Tibial nerve (tissue), 4 donors: ENCODE results near the gene ABHD5.

Experiments
- EP300 ChIP-seq, 2 donors: sonication (generic); formaldehyde crosslinking; IDR thresholded peaks; one replicate each; pipeline ENCODE4 v1.6.1; 2017; ENCODE audit warnings: antibody characterized with exemption in 2 of 2, mild to moderate bottlenecking in 1 of 2
- POLR2A ChIP-seq, 2 donors: fragments of 450-650 bp; IDR thresholded peaks; one replicate each; pipeline ENCODE4 v1.6.1; 2017; ENCODE audit warnings: antibody characterized with exemption in 2 of 2, mild to moderate bottlenecking in 2 of 2, moderate library complexity in 2 of 2
- TF ChIP-seq, protein P1 (sequence below), 5 experiments: fragments of 200-600 bp in 3 of 5; fragments of 450-650 bp in 2 of 5; sonication (generic) in 3 of 5; IDR thresholded peaks; one replicate each; pipeline ENCODE4 v1.5.1; 2016 to 2019; ENCODE audit warnings: antibody characterized with exemption in 5 of 5, mild to moderate bottlenecking in 3 of 5, moderate library complexity in 2 of 5

DNA sequence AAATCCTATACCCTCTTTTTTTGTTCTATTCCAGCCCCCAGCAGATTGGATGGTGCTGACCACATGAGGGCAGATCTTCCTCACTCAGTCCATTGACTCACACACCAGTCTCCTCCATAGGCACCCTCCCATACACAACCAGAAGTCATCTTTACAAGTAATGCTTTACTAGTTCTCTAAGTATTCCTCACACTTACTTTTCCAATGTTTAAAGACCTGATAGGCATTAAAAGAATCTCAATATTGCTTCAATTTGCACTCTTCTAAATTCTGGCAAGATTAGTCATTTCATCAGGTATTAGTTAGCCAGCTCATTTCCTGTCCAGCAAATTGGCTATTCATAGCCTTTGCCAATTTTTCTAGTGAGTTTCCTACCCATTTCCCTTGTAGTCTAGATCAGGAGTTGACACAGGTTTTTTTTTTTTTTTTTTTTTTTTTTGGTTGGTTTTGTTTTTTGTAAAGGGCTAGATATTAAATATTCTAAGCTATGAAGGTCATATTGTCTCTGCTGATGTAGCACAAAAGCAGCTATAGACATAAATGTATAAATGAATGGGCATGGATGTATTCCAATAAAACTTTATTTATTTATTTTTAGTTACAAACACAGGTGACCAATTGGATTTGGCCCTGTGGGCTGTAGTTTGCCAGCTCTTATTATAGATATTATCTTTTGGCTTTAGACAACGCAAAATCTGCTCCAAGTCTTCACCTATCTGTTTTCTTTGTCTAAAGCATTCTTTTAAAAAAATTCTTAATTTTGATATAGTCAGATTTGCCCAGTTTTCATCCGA, 76.1 kb downstream of the ABHD5 start:
- TF ChIP-seq, protein P1, sequence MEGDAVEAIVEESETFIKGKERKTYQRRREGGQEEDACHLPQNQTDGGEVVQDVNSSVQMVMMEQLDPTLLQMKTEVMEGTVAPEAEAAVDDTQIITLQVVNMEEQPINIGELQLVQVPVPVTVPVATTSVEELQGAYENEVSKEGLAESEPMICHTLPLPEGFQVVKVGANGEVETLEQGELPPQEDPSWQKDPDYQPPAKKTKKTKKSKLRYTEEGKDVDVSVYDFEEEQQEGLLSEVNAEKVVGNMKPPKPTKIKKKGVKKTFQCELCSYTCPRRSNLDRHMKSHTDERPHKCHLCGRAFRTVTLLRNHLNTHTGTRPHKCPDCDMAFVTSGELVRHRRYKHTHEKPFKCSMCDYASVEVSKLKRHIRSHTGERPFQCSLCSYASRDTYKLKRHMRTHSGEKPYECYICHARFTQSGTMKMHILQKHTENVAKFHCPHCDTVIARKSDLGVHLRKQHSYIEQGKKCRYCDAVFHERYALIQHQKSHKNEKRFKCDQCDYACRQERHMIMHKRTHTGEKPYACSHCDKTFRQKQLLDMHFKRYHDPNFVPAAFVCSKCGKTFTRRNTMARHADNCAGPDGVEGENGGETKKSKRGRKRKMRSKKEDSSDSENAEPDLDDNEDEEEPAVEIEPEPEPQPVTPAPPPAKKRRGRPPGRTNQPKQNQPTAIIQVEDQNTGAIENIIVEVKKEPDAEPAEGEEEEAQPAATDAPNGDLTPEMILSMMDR (IDR thresholded peaks at IDR 0.05): no peak
- TF ChIP-seq EP300 (IDR thresholded peaks at IDR 0.05) (no peak), POLR2A (IDR thresholded peaks at IDR 0.05) (no peak)
